SU-DHL-6 (cell line): ENCODE measurements around the gene BEND3.

Experiments
- CTCF ChIP-seq: fragments of 200-600 bp; sonication (generic); IDR thresholded peaks from one replicate; pipeline ENCODE4 v1.5.1; 2017; ENCODE audit warnings: antibody characterized with exemption, mild to moderate bottlenecking, low read length, moderate library complexity; ENCODE audit not compliant: insufficient read depth, poor library complexity, severe bottlenecking
- EZH2phosphoT487 ChIP-seq: fragments of 200-600 bp; sonication (generic), shearing (Covaris generic); conservative IDR thresholded peaks from 2 replicates; pipeline ENCODE4 v1.6.1; 2018; ENCODE audit warnings: mild to moderate bottlenecking, antibody characterized with exemption, low read length, moderate library complexity, mixed read lengths

GRCh38 chr6:107115695-107116327 lies 496 bp upstream of the BEND3 start:
- no peak for TF ChIP-seq CTCF
- TF ChIP-seq EZH2phosphoT487 = no peak
